Vagina (tissue), 2 donors: ENCODE data around the gene FADS1. TPM values are rescaled to one million over a fixed set of nuclear protein-coding genes. Genes with fewer than 3 reads are reported as not detected.

Experiments
- DNase-seq, 2 donors: peaks; one replicate each; pipeline ENCODE4 v3.0.0-alpha.2; 2017; ENCODE audit errors: extremely low spot score in 2 of 2
- H3K27ac ChIP-seq: fragments of 200-600 bp; sonication (generic); one replicate; pipeline ENCODE4 v1.5.1; 2019
- H3K27me3 ChIP-seq: fragments of 200-600 bp; sonication (generic); one replicate; pipeline ENCODE4 v1.5.1; 2019
- H3K36me3 ChIP-seq, 2 donors: fragments of 200-600 bp; sonication (generic); one replicate each; pipeline ENCODE4 v1.5.1; 2017 to 2019
- H3K4me1 ChIP-seq: fragments of 200-600 bp; sonication (generic); one replicate; pipeline ENCODE4 v1.5.1; 2019
- H3K4me3 ChIP-seq, 2 donors: fragments of 200-600 bp; sonication (generic); 1 replicate in 1 of 2; 2 replicates in 1 of 2; pipeline ENCODE4 v1.5.1; 2016 to 2019
- H3K9me3 ChIP-seq: fragments of 200-600 bp; sonication (generic); one replicate; pipeline ENCODE4 v1.5.1; 2019
- POLR2A ChIP-seq, 2 donors: fragments of 450-650 bp; IDR thresholded peaks; one replicate each; pipeline ENCODE4 v1.6.1; 2017; ENCODE audit warnings: antibody characterized with exemption in 2 of 2, mild to moderate bottlenecking in 2 of 2, moderate library complexity in 2 of 2
- POLR2AphosphoS5 ChIP-seq, 2 donors: sonication (generic); formaldehyde crosslinking; IDR thresholded peaks; one replicate each; pipeline ENCODE4 v1.9.0; 2017; ENCODE audit warnings: antibody characterized with exemption in 2 of 2, mild to moderate bottlenecking in 2 of 2, low read depth in 1 of 2; ENCODE audit not compliant: insufficient read depth in 1 of 2
- intact Hi-C: fragments of 100-400 bp; cut with DNase I; formaldehyde crosslinking; loops from one replicate; pipeline ENCODE4 v1.15.1; 2023
- total RNA-seq: library from RNA; depleted of rRNA; stranded (reverse); fragments of >200 nt; gene quantifications from one replicate; pipeline ENCODE4 v1.2.3, GENCODE V29; 2016
- TF ChIP-seq, protein P1 (sequence below), 3 experiments: fragments of 450-650 bp in 2 of 3; fragments of 200-600 bp in 1 of 3; sonication (generic) in 1 of 3; IDR thresholded peaks; one replicate each; pipeline ENCODE4 v1.5.1; 2017 to 2019; ENCODE audit warnings: antibody characterized with exemption in 3 of 3, mild to moderate bottlenecking in 2 of 3, moderate library complexity in 2 of 3

FADS1 gene
- total RNA-seq, 1 donor from 2014 or later, result 9.8 TPM

DNA sequence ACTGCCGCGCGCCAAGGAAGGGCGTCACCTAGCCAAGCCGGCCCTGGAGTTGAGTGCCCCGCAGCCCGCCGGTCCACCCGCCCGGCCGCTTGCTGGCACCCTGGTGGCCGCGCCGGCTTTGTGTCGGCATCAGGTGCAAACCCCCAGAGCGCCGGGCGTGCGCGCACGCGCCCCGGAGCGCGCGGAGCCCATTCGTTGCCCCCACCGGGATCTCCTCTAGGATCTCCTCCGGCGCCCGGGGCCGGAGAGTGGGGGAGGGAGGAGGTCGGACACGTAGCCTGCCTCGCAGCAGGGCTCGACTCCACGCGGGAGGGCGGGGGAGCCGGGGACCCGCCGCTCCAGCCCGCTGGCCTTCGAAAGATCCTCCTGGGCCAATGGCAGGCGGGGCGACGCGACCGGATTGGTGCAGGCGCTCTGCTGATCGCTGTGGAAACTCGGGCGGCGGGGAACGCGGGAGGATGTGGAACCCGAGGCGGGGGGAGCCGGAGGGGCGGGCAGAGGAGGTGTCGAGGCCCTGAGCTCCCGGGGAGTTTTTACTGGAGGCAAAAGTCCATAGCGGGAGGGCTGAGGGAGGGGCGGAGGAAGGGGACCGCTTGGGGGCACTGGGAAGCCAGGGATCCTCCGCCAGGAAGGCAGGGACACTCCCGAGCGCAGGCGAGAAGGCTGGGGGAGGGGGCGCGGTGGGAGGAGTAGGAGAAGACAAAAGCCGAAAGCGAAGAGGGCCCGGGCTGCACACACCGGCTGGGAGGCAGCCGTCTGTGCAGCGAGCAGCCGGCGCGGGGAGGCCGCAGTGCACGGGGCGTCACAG lies 11.0 kb upstream of the FADS1 start, which contains the start of gene FADS2:
FADS2 (plus strand) TSS at position 730 of the 808 bp plus-strand sequence. CDS start 91 bp downstream, outside the sequence.
- peak in 1 of 2 donors; percentile 78 for TF ChIP-seq POLR2AphosphoS5 (IDR thresholded peaks at IDR 0.05; ENCODE audit: insufficient read depth in 1 of 2, low read depth in 1 of 2)
- TF ChIP-seq, protein P1, sequence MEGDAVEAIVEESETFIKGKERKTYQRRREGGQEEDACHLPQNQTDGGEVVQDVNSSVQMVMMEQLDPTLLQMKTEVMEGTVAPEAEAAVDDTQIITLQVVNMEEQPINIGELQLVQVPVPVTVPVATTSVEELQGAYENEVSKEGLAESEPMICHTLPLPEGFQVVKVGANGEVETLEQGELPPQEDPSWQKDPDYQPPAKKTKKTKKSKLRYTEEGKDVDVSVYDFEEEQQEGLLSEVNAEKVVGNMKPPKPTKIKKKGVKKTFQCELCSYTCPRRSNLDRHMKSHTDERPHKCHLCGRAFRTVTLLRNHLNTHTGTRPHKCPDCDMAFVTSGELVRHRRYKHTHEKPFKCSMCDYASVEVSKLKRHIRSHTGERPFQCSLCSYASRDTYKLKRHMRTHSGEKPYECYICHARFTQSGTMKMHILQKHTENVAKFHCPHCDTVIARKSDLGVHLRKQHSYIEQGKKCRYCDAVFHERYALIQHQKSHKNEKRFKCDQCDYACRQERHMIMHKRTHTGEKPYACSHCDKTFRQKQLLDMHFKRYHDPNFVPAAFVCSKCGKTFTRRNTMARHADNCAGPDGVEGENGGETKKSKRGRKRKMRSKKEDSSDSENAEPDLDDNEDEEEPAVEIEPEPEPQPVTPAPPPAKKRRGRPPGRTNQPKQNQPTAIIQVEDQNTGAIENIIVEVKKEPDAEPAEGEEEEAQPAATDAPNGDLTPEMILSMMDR (IDR thresholded peaks at IDR 0.05), result peak in 1 of 3 experiments; percentile 7
- TF ChIP-seq POLR2A (IDR thresholded peaks at IDR 0.05), result peak in 1 of 2 donors; percentile 20
- Histone ChIP-seq H3K4me3 (peak within 1 kb of the TSS; percentile 65 to 66), H3K27me3 (no peaks in the 10 kb centered on the region), H3K4me1 (peaks cover 46% of the 10 kb centered on the region), H3K27ac (peak within 1 kb of the TSS; percentile 78), H3K36me3 (no peaks in the 10 kb centered on the region), H3K9me3 (no peaks in the 10 kb centered on the region)
- no peak for DNase-seq
- intact Hi-C loops, result no loop called here

DNA sequence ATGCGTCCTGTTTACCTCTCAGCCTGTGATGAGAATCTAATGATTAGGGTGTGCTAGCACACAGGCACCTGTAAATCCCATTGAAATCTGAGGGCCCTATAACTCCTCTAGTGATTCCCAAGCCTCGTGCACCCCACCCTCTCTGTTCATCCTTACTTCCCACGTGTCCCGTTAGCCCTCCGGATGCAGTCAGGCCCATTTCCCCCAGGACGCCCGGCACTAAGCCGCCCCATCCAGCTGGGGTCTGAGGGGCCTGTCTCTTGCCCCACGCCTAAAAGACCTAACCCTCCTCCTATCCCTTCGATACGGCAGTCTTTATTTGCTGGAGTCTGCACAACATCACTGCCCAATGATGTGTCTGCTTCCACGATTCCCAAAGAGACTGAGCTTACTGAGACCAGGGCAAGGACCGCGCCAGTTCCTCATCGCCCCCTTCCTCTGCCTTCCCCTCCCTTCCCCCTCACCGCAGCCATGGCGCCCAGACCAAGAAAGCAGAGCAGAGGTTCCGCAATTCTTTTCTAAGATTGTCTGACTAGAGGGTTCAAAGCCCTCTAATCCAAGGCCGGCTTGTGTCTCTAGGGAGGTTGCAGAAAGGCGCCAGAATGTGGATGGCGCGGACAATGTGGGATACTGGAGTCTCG lies 10.2 kb upstream of the FADS1 start:
- intact Hi-C loops, result no loop called here
- peaks cover 44% of the 10 kb centered on the region for H3K4me1 ChIP-seq
- no peaks in the 10 kb centered on the region for H3K36me3 ChIP-seq
- H3K27ac ChIP-seq, result peak overlapping the region; percentile 78
- peak overlapping the region; percentile 65 to 66 for H3K4me3 ChIP-seq
- no peak for DNase-seq
- no peaks in the 10 kb centered on the region for H3K27me3 ChIP-seq
- no peaks in the 10 kb centered on the region for H3K9me3 ChIP-seq
- TF ChIP-seq POLR2A (IDR thresholded peaks at IDR 0.05) (no peak), POLR2AphosphoS5 (IDR thresholded peaks at IDR 0.05; ENCODE audit: insufficient read depth in 1 of 2, low read depth in 1 of 2) (no peak)
- TF ChIP-seq, protein P1 (IDR thresholded peaks at IDR 0.05), result no peak

DNA sequence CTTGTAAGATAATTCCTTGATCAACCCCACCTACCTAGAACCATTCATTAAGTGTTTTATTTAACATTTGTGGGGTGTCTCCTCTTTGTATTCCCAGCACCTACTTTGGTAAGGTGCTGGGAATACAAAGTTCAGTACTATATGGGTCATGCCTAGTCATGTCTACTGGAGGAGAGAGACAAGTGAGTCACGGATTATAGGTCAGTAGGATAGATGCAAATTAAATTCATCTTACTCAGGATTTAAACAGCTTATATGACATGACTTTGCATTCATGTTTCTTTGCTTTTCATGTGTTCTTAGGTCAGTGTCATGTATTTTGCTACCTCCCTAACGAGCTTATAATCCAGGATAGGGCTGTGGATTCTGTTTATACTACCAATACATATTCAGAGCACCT lies 3.4 kb upstream of the FADS1 start:
- DNase-seq, result no peak
- H3K4me3 ChIP-seq, result no peak overlapping the region
- peaks cover 12% of the 10 kb centered on the region for H3K4me1 ChIP-seq
- no peaks in the 10 kb centered on the region for H3K36me3 ChIP-seq
- H3K9me3 ChIP-seq, result no peaks in the 10 kb centered on the region
- TF ChIP-seq POLR2AphosphoS5 (IDR thresholded peaks at IDR 0.05; ENCODE audit: insufficient read depth in 1 of 2, low read depth in 1 of 2) (peak in 1 of 2 donors; percentile 46), POLR2A (IDR thresholded peaks at IDR 0.05) (no peak)
- no peak overlapping the region for H3K27ac ChIP-seq
- intact Hi-C loops, result no loop called here
- no peaks in the 10 kb centered on the region for H3K27me3 ChIP-seq

DNA sequence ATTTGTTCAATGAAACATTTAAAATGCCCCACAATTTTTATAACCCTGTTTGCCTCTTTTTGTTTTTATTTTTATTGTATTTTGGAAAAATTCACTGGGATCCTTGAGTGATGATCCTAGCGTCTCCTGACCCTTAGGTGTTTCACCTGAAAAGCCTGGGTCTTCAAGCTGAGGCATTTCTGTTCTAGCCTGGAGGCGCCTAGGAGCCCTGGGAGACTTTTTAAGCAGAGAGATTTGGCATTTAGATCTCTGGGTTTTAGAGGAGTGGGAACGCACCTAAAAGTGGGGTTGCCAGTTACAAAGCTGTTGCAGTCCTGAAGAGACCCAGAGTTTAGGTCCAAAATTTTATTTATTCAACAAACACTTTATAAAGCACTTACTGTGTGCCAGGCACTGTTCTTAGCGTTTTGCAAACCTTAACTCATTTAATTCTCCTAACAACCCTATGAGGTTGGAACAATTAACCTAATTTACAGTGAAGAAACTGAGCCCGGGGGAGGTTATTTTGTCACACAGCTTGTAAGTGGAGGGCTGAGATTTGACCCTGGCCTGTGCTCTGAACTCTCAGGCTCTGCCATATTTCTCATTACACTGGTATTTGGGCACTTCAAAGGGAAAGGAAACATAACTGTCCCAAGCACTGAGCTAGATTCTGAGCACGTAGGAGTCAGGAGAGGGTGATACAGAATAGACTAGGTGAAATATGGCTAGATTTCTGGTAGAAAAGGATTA lies 834 bp upstream of the FADS1 start:
- H3K36me3 ChIP-seq, result no peaks in the 10 kb centered on the region
- H3K4me3 ChIP-seq, result peak overlapping the region; percentile 51 to 83
- H3K4me1 ChIP-seq, result peaks cover 21% of the 10 kb centered on the region
- DNase-seq, result no peak
- no peaks in the 10 kb centered on the region for H3K27me3 ChIP-seq
- intact Hi-C loops, result loop anchor here (5.0 kb wide), 2 partner anchors 75 to 155 kb away; partner anchors contain the start of gene FADS3
- TF ChIP-seq POLR2AphosphoS5 (IDR thresholded peaks at IDR 0.05; ENCODE audit: insufficient read depth in 1 of 2, low read depth in 1 of 2) (no peak), POLR2A (IDR thresholded peaks at IDR 0.05) (no peak)
- TF ChIP-seq, protein P1 (IDR thresholded peaks at IDR 0.05), result no peak
- peak overlapping the region; percentile 99 for H3K27ac ChIP-seq
- H3K9me3 ChIP-seq, result no peaks in the 10 kb centered on the region
